Measurements from ENCODE around the gene PHC2. TPM values are rescaled to one million over a fixed set of nuclear protein-coding genes. Genes with fewer than 3 reads are reported as not detected.

Gene PHC2
- total and polyA plus RNA-seq, 9 of the 15 experiments (the other 6 are each of a cell fraction or from before 2014, with no cell fraction given) = 3.1 to 67.6 (median 34.6) TPM

- TF ChIP-seq ZNF318 (IDR thresholded peaks at IDR 0.05; ENCODE audit: borderline replicate concordance in 1 of 2, low read depth in 1 of 2) (no peak), ZNF586 (CRISPR knock-in tag; conservative IDR thresholded peaks at IDR 0.05) (no peak), MEF2D (tag; conservative IDR thresholded peaks at IDR 0.05; ENCODE audit: low read depth) (no peak), FOXA3 (CRISPR knock-in tag; conservative IDR thresholded peaks at IDR 0.05 in 1 of 2, IDR thresholded peaks at IDR 0.05 in 1 of 2) (no peak), MXI1 (IDR thresholded peaks at IDR 0.05; ENCODE audit: low read depth, low read length) (no peak), IRF2 (CRISPR knock-in tag; IDR thresholded peaks at IDR 0.05) (no peak), LARP7 (IDR thresholded peaks at IDR 0.05) (no peak), RFX1 (IDR thresholded peaks at IDR 0.05) (no peak), GATA2 (CRISPR knock-in tag; IDR thresholded peaks at IDR 0.05) (no peak), POLR2B (IDR thresholded peaks at IDR 0.05; ENCODE audit: low read depth, partially characterized antibody) (no peak)
- TF ChIP-seq, protein P1, sequence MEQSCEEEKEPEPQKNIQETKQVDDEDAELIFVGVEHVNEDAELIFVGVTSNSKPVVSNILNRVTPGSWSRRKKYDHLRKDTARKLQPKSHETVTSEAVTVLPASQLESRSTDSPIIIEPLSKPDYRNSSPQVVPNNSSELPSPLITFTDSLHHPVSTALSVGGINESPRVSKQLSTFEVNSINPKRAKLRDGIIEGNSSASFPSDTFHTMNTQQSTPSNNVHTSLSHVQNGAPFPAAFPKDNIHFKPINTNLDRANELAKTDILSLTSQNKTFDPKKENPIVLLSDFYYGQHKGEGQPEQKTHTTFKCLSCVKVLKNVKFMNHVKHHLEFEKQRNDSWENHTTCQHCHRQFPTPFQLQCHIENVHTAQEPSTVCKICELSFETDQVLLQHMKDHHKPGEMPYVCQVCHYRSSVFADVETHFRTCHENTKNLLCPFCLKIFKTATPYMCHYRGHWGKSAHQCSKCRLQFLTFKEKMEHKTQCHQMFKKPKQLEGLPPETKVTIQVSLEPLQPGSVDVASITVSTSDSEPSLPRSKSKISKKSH (CRISPR knock-in tag; IDR thresholded peaks at IDR 0.05) = no peak
These were observed 98.0 kb downstream of the PHC2 start (continued) for GRCh38 chr1:33332881-33333280.

All from K562 (cell line).